A673 (cell line): ENCODE data around the gene BUD31.

ENCODE experiments used
- EZH2 ChIP-seq: fragments of 200-600 bp; sonication (generic); IDR thresholded peaks from 2 replicates; pipeline ENCODE4 v1.6.1; 2017; ENCODE audit warnings: borderline replicate concordance, low read depth, mild to moderate bottlenecking, mixed read lengths, antibody characterized with exemption, low read length; ENCODE audit not compliant: poor library complexity, severe bottlenecking
- TF ChIP-seq, protein P1 (sequence below): fragments of 300-800, 200-600 bp; sonication (generic); conservative IDR thresholded peaks from 2 replicates; pipeline ENCODE4 v1.5.1; 2017; ENCODE audit warnings: low read depth, mild to moderate bottlenecking, antibody characterized with exemption, low read length, moderate library complexity, mixed read lengths

DNA sequence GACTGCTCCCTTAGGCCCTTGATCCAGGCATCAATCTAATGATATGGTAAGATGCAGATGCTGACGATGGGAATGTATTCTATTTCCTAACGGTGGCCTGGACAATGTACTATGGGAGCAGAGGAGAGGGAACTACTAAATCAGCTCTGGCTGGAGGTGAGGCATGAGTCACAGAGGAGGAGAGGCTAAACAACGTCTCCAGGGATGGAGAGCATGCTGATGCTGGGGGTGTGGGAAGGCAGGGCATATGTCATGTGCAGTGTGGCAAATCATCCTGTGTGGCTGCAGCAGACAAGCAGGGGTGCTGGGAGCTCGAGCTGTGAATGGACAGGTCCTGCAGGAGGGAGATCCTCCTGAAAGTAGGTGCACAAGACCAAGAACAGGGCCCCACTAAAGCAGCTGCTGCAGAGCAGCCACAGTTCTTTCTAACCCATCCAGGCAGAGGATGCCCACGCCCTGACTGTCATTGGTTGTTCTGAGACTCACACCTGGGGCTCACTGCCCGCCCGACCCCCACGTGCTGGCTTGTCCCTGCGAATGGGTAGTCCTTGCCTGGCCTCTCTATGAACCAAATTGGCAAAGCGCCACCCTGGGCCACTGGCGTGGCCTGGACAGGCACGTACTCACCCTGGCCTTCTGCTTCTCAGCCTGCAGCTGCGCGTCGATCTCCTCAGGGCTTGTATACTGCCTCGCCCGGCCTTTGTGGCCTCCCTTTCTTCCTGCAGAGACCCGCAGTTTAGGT lies 4.4 kb upstream of the BUD31 start:
- TF ChIP-seq EZH2 = no peak
- TF ChIP-seq, protein P1, sequence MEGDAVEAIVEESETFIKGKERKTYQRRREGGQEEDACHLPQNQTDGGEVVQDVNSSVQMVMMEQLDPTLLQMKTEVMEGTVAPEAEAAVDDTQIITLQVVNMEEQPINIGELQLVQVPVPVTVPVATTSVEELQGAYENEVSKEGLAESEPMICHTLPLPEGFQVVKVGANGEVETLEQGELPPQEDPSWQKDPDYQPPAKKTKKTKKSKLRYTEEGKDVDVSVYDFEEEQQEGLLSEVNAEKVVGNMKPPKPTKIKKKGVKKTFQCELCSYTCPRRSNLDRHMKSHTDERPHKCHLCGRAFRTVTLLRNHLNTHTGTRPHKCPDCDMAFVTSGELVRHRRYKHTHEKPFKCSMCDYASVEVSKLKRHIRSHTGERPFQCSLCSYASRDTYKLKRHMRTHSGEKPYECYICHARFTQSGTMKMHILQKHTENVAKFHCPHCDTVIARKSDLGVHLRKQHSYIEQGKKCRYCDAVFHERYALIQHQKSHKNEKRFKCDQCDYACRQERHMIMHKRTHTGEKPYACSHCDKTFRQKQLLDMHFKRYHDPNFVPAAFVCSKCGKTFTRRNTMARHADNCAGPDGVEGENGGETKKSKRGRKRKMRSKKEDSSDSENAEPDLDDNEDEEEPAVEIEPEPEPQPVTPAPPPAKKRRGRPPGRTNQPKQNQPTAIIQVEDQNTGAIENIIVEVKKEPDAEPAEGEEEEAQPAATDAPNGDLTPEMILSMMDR = no peak
